ENCODE results near the gene HOXB3. TPM values are rescaled to one million over a fixed set of nuclear protein-coding genes. Genes with fewer than 3 reads are reported as not detected.

The HOXB3 gene
- total RNA-seq, 4 donors from 2014 or later = 1.3 to 5.5 (median 2.2) TPM

DNA sequence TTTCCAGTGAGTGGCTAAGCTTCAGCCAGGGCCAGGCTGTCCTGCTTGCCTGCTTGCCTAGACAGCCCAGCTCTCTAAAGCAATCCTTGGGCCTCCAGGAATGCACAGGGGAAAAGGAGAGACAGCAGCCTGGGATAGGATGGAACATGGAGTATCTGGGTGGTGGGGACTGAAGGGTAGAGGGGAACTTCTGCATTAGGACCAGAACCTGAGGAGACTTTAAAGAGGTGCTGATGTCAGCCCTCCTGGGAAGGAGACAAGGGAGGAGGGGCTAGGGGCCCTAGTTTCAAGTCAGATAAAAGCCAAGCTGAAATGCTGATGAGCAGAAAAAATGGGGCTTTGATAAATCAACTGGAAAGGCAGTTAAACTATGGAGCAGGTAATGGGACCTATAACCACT lies 19.0 kb upstream of the HOXB3 start:
- in situ Hi-C loops (cut with MboI; ENCODE audit: low sequenced_read_pairs in 4 of 4) = no loop called here

GRCh38 chr17:48608494-48608834 lies 18.4 kb upstream of the HOXB3 start:
- intact Hi-C loops (cut with DNase I; ENCODE audit: low total_unique reads) (no loop called here), in situ Hi-C loops (cut with MboI; ENCODE audit: low sequenced_read_pairs in 4 of 4) (no loop called here)
- H3K27ac ChIP-seq = no peak overlapping the region
- no peaks in the 10 kb centered on the region for H3K36me3 ChIP-seq
- H3K27me3 ChIP-seq = peaks cover 94 to 98% (median 98%) of the 10 kb centered on the region in 3 donors
- DNase-seq (no peak), ATAC-seq (no peak)
- no peak overlapping the region for H3K4me3 ChIP-seq
- no peak for TF ChIP-seq CTCF (IDR thresholded peaks at IDR 0.05 in 4 of 5, conservative IDR thresholded peaks at IDR 0.05 in 1 of 5)
- TF ChIP-seq POLR2A (IDR thresholded peaks at IDR 0.05) = no peak
- H3K4me1 ChIP-seq = peaks cover 4 to 27% of the 10 kb centered on the region in 2 donors
- H3K9me3 ChIP-seq = no peaks in the 10 kb centered on the region

More for the DNA sequence above, 19.0 kb upstream of the HOXB3 start:
- ATAC-seq = no peak
- TF ChIP-seq POLR2A (IDR thresholded peaks at IDR 0.05) (no peak), CTCF (IDR thresholded peaks at IDR 0.05 in 4 of 5, conservative IDR thresholded peaks at IDR 0.05 in 1 of 5) (no peak)
- H3K36me3 ChIP-seq = no peaks in the 10 kb centered on the region
- intact Hi-C loops (cut with DNase I; ENCODE audit: low total_unique reads) = no loop called here
- H3K4me1 ChIP-seq = peaks cover 4 to 27% of the 10 kb centered on the region in 2 donors
- H3K27me3 ChIP-seq = peaks cover 94 to 98% (median 98%) of the 10 kb centered on the region in 3 donors
- no peak overlapping the region for H3K4me3 ChIP-seq
- no peaks in the 10 kb centered on the region for H3K9me3 ChIP-seq
- H3K27ac ChIP-seq = no peak overlapping the region
- DNase-seq = no peak

DNA sequence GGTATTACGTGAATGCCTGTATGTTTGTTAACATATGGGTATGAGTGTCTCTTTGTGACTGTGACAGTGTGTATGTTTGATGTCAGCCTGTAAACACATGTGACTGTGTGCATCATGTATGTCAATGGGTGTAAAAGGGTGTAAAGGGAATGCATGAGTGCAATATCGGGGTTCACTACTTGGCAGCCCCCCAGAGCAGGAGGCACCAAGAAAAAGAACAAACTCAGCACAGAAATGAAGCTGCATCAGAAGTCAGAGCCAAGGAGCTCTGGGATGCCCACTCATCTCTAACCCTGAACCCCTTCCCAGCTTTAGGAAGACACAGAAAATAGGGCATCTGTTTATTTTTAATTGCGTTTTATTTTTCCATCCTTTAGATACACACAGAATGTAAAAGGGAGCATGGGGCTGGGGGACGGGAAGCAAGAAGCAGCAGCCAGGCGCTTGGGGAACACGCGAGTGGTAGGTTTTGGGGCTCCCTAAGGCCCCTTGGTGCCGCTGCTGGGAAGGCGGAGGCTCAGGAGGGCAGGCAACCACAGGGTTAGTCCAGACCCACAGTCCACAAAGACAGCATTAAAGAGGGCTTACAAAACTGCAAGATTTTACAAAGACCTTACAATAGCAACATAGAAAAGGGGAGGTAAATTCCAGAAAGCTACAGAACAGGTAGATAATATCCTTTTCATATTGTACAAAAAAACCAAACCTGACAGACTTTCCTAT lies 17.0 kb upstream of the HOXB3 start:
- intact Hi-C loops (cut with DNase I; ENCODE audit: low total_unique reads) = no loop called here
- ATAC-seq = no peak
- peaks cover 94 to 100% (median 99%) of the 10 kb centered on the region in 3 donors for H3K27me3 ChIP-seq

GRCh38 chr17:48605991-48606891 lies 16.2 kb upstream of the HOXB3 start:
- H3K36me3 ChIP-seq = no peaks in the 10 kb centered on the region
- intact Hi-C loops (cut with DNase I; ENCODE audit: low total_unique reads) = no loop called here
- TF ChIP-seq POLR2A (IDR thresholded peaks at IDR 0.05) = no peak
- no peak overlapping the region for H3K27ac ChIP-seq
- DNase-seq = no peak
- peaks cover 0 to 14% of the 10 kb centered on the region in 2 donors for H3K4me1 ChIP-seq
- H3K4me3 ChIP-seq = peak overlapping the region in 1 of 4 donors; percentile 46
- in situ Hi-C loops (cut with MboI; ENCODE audit: low sequenced_read_pairs in 4 of 4) = no loop called here
- peaks cover 98 to 100% (median 99%) of the 10 kb centered on the region in 3 donors for H3K27me3 ChIP-seq
- H3K9me3 ChIP-seq = no peaks in the 10 kb centered on the region
- ATAC-seq = no peak

More for the DNA sequence above, 17.0 kb upstream of the HOXB3 start:
- no peaks in the 10 kb centered on the region for H3K9me3 ChIP-seq
- no peak overlapping the region for H3K4me3 ChIP-seq
- H3K4me1 ChIP-seq = peaks cover 3 to 20% of the 10 kb centered on the region in 2 donors
- no peak for TF ChIP-seq POLR2A (IDR thresholded peaks at IDR 0.05)
- no peak for TF ChIP-seq CTCF (IDR thresholded peaks at IDR 0.05 in 4 of 5, conservative IDR thresholded peaks at IDR 0.05 in 1 of 5)
- no peak overlapping the region for H3K27ac ChIP-seq
- in situ Hi-C loops (cut with MboI; ENCODE audit: low sequenced_read_pairs in 4 of 4) = no loop called here
- no peaks in the 10 kb centered on the region for H3K36me3 ChIP-seq
- DNase-seq = no peak

DNA sequence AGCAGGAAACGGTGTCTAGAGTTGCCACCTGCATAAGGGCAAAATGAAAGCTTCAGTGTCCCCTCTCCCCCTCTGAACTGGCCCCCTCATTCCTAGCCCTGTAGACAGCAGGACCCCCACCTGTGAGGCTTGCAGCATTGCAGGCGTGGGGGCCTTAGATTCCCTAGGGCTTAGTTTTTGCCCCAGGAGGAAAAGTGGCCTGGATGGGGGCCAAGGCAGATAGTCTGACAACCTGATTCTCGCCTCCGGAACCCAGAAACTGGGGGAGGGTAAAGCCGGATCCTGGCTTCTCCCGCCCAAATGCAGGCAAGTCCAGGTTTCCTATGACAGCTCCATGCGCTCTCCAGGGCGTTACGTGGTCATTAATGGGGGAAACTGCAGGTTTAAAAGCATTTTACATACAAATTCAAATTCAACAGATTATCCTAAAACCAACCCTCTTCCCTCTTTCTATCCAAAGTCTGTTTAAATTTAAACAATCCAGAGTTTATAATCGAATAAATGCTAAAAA lies 15.4 kb upstream of the HOXB3 start:
- in situ Hi-C loops (cut with MboI; ENCODE audit: low sequenced_read_pairs in 4 of 4) = no loop called here
- H3K27me3 ChIP-seq = peaks cover 98 to 99% (median 98%) of the 10 kb centered on the region in 3 donors

More for the DNA sequence above, 15.4 kb upstream of the HOXB3 start:
- DNase-seq (no peak), ATAC-seq (no peak)
- no peak for TF ChIP-seq POLR2A (IDR thresholded peaks at IDR 0.05)
- no peak for TF ChIP-seq CTCF (IDR thresholded peaks at IDR 0.05 in 4 of 5, conservative IDR thresholded peaks at IDR 0.05 in 1 of 5)
- intact Hi-C loops (cut with DNase I; ENCODE audit: low total_unique reads) = no loop called here
- H3K4me1 ChIP-seq = peaks cover 0 to 8% of the 10 kb centered on the region in 2 donors
- peak overlapping the region; percentile 35 to 46 (median 38) for H3K4me3 ChIP-seq
- H3K36me3 ChIP-seq = no peaks in the 10 kb centered on the region
- H3K27ac ChIP-seq = peak overlapping the region in 2 of 4 donors; percentile 43 to 66
- no peaks in the 10 kb centered on the region for H3K9me3 ChIP-seq

Data from gastrocnemius medialis (tissue), 4 donors.